Stimulated activated CD8-positive, alpha-beta memory T cell treated with anti-CD3 and anti-CD28 coated beads, Interleukin-7, amount 100 ng/mL, for 1 hour (primary cell): ENCODE measurements around the gene ACO1.

Experiments used
- DNase-seq, 2 donors: peaks; one replicate each; pipeline ENCODE4 v3.0.0-alpha.2; 2020; ENCODE audit warnings: low read depth in 2 of 2

The ACO1 gene

DNA sequence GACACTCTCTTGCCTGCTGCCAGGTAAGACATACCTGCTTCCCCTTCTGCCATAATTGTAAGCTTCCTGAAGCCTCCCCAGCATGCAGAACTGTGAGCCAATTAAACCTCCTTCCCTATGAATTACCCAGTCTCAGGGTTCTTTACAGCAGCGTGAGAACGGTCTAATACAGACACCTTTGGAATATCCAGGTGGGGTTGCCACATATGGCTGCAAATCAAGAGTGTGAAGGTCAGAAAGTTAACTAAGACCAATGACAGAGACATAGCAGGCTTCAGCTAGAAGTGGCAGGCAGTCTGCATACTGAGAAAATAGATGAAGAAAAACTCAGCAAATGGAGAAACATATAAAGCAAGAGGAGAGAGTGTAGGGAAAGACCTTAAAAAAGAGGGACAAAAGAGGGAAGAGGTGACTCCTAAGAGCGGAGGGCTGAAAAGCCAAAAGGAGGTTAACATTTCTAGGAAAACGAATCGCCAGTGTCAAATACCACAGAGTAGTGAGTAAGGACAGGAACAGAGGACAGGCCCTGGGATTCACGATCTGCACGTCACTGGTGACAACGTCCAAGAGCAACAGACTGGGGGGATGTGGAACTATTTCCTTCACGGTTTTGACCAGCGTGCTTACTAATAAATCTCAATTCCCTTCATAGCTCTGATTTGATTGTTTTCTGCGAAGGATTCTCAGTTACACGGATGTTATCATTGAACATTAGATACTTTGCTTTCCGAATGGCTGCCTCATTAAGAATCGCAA is 1.7 kb upstream of the ACO1 start:
- no peak for DNase-seq

- no peak for DNase-seq
These were observed 460 bp upstream of the ACO1 start for GRCh38 chr9:32384002-32384363.

DNA sequence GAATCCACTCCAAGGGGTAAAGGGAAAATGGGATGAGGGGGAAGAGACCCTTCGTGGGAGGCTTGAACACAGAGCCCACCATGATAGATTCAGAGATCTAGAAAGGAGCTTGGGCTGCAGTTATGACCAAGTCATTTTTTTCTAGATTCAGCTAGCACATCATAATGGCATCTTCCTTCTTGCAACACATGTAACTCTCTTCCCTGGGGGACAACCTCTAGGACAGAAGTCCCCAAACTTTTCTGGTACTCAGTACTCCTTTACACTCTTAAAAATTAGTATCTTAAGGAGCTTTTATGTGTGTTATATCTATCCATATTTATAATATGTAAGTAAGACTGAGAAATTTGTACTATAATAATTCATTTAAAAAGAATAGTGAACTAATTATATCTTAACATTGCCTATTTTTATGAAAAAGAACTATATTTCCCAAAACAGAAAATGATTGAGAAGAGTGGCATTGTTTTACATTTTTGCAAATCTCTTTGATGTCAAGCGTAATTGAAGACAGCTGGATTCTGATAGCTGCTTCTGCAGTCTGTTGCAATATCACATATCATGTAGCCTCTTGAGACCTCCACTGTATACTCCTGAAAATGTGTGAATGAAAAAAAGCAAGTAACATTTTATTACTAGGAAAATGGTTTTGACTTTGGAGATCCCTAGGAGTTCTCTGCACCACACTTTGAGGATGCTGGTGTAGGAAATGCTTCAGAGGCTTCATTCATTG is 875 bp downstream of the ACO1 start:
- no peak for DNase-seq

- no peak for DNase-seq
These were observed 1.4 kb downstream of the ACO1 start for GRCh38 chr9:32385885-32386283.

GRCh38 chr9:32387256-32387655 is 2.8 kb downstream of the ACO1 start:
- no peak for DNase-seq

DNA sequence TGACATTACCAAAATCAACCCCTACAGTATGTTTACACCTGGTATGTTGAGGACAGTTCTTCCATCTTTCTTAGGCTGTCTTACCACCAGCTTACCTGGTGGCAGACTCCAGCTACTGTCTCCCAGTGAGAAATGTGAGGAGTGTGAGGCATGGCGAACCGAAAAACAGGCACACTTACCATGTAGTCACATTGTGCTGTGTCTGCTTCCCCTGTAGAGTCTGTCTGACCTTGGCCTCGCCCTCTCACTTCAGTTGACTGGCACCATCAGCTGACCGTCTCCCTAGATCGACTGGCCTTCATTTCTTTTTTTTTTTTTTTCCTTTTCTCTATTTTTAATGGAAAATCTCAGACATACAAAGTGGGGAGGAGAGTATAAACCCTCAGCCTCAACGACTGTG is 4.9 kb downstream of the ACO1 start:
- no peak for DNase-seq

GRCh38 chr9:32393911-32394310 is 9.5 kb downstream of the ACO1 start:
- DNase-seq, result no peak

DNA sequence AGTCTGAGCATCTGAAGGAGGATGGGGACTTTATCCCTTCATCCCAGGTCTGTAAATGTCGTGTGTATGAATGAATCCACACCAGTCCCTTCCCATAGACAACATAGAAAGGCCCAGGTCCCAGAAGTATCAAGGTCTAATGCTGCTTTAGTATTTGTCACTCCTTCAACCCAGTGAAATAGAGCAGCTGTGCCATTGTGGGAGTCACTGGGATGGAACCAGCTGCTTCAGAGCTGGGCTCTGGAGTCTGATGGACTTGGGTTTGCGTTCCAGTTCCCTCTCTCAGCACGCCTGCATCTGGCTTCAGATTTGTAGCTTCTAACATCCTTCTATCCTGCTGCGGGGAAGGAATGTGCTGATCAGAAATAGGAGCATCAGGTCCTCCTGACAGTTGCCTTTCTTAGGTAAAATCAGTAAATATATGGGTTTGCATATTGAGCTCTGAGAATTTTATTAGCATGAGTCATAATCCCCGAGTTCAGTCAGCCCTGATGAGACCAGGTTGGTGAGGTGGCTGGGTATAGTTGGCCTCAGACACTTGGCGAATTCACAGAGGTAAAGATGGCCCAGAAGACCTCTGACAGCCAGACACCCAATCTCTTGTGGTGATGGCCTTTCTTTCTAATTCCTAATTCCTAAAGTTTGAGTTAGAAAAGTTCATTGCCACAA is 10.1 kb downstream of the ACO1 start:
- no peak for DNase-seq

- no peak for DNase-seq
These were observed 11.2 kb downstream of the ACO1 start for GRCh38 chr9:32395510-32396216.

- DNase-seq, result no peak
These were observed 13.8 kb downstream of the ACO1 start for GRCh38 chr9:32398207-32398606.

DNA sequence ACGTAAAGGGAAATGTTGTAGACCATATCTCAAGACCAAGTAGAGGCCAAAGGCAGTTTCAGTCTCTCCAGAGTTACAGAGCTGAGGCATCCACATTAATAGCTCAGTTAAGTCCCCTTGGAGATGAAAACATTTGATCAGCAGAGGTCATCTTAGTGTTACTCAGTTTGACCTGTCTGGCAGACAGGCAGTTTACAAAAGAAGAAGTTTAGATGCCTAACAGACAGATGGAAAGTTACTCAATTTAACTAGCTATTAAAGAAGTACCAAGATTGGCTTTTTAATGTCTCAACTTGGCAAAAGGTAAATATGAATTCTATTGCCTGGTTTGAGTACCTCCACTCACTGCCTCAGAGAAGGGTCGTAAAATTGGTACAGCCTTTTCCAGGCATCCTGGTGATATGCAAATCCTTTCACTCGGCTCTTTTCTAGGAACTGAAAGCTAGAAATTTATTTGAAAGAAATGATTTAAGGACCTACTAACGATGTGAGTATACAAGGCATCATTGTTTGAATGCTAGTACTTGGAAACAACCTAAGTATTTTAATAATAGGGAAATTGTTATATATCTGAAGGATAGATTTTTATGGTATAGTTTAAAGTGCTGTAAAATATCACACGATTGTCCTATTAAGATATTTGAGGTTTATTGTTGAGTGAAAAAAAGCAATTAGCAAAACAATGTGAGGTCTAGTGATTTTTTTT is 14.8 kb downstream of the ACO1 start:
- DNase-seq, result no peak

- DNase-seq, result no peak
These were observed 17.0 kb downstream of the ACO1 start for GRCh38 chr9:32401488-32401887.

GRCh38 chr9:32403567-32404260 is 19.3 kb downstream of the ACO1 start:
- no peak for DNase-seq

DNA sequence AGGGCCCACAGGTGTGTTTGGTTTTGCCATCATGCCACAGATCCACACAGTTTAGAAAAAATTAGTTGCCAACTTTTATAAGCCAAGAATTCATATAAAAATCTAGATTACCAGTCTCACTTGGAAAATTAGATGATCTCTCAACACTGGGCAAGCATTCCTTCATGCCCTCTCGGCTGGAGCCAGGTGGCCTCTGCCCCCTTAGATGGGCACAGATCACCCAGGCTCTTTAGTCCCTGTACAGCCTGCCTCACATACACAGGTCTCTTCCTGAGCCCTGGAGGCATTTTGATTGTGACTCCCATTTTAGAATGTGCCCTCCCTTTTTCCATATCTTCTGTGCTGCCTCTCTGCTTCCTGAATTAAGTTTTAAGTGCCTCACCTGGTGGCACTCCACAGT is 20.0 kb downstream of the ACO1 start:
- DNase-seq, result no peak

GRCh38 chr9:32404856-32405255 is 20.4 kb downstream of the ACO1 start:
- DNase-seq, result no peak

GRCh38 chr9:32405506-32405905 is 21.1 kb downstream of the ACO1 start:
- DNase-seq, result no peak

GRCh38 chr9:32406046-32406445 is 21.6 kb downstream of the ACO1 start:
- no peak for DNase-seq

DNA sequence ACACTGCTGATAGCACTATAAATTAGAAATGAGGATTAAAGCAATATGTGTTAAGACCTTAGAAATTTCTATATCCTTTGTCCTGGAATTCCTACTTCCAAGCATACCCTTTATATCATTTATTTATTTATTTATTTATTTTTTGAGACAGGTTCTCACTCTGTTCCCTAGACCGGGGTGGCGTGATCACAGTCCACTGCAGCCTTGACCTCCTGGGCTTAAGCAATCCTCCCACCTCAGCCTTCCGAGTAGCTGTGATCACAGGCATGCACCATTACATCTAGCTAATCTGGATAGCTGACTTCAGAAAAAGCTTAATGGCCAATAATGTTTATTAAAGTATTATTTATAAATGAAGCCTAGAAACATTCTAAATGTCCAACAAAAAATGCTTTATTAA is 27.3 kb downstream of the ACO1 start:
- DNase-seq, result no peak

DNA sequence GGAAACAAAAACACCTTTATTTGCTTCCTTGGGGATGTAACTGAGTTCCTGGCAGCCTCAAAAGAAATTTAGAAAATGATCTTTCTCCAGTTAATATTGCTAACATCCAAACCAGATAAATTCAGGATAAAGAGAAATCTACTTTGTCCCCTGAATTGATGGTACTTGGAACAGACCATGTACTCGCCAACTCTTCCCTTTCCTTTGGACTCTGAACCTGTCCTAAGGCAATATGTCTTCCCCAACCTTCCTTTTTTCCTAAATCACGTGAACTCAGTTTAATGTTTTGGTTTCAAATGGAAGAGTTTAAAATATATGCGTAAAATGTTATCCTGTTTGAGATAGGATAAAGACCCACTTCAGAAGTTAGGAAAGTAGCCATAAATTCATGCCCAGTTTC is 28.0 kb downstream of the ACO1 start:
- DNase-seq, result no peak

DNA sequence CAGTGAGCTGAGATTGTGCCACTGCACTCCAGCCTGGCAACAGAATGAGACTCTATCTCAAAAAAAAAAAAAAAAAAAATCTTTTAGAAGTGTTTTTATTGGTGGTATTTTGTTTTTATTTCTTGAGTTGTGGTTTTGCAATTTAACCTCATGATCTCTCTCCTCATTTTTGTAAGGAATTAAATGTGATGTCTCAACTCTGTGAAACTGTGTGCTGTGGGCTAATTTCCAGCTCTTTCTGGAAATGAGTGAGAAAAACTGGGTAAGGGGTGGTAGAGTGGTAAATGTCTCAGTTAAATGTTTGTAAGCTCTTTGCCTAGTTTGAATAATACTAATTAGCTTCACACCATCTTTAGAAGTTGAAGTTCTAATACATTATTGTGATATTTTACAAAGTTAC is 29.0 kb downstream of the ACO1 start:
- DNase-seq, result no peak

DNA sequence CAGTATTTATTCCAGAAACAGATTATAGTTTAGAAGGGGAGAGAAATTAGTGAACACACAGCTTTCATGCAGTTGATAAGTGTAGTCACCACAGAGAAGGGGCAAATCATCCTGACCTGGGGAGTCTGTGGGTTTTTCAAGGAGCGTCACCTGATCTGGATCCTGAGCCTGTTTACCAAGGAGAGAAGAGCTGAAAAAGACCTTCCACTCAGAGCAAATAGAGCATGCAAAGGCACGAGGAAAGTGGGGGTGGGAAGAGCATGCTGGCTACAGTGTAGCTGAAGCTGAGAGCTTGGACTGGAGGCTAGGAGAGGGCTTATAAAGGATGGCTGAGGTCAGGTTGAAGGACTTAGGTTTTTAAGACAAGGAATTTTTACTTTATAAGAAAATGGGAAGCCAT is 30.4 kb downstream of the ACO1 start:
- no peak for DNase-seq
